HL-60 (cell line): ENCODE results near the gene LYRM9.

Experiments
- CTCF ChIP-seq: IDR thresholded peaks from one replicate; pipeline ENCODE4 v1.5.1; 2011; ENCODE audit warnings: low read length, control low read depth, inconsistent platforms; ENCODE audit not compliant: insufficient read depth
- POLR2AphosphoS5 ChIP-seq: IDR thresholded peaks from 2 replicates; pipeline ENCODE4 v1.6.1; 2012; ENCODE audit warnings: low read depth
- REST ChIP-seq: IDR thresholded peaks from 2 replicates; pipeline ENCODE4 v1.6.1; 2012; ENCODE audit warnings: low read depth; ENCODE audit not compliant: insufficient replicate concordance

- no peak for TF ChIP-seq CTCF
- no peak for TF ChIP-seq REST
- no peak for TF ChIP-seq POLR2AphosphoS5
Measured at GRCh38 chr17:27938864-27939263, 45.7 kb upstream of the LYRM9 start.
